HepG2 (cell line): Measurements from ENCODE around the gene KSR1. TPM values are rescaled to one million over a fixed set of nuclear protein-coding genes. Genes with fewer than 3 reads are reported as not detected.
A peak's percentile ranks its signal among the peaks of the same experiment; 100 is the strongest.

Experiments used
- ATAC-seq: fragments of 200-7000 bp; cut with Tn5 transposase; 3 replicates; pipeline ENCODE4 v1.9.1; 2020; ENCODE audit warnings: mild to moderate bottlenecking, moderate library complexity
- BruUV-seq: library from RNA; stranded (reverse); fragments of 400-500 nt; replicated peaks from 2 replicates; lab custom pipeline; 2021; lab: Mats Ljungman, UMichigan
- CTCF ChIA-PET: fragments of 300-600 bp; formaldehyde crosslinking; extraction: SDS; loops from one replicate; lab custom pipeline; 2021; ENCODE audit warnings: low total read pairs, inconsistent platforms, low intra/inter-chr PET ratio; lab: Yijun Ruan, JAX
- POLR2A ChIA-PET: fragments of 350-600 bp; sonication (Branson Sonifier 250); formaldehyde crosslinking; loops from one replicate; lab custom pipeline; 2020; ENCODE audit warnings: antibody characterized with exemption, inconsistent platforms; lab: Yijun Ruan, JAX
- DNase-seq: peaks from one replicate; pipeline ENCODE4 v3.0.0-alpha.2; 2015; ENCODE audit warnings: low spot score
- FAIRE-seq: peaks from 3 replicates; lab custom pipeline; 2011; peaks lifted over from hg19 to GRCh38; lab: Jason Lieb, UNC
- H2AFZ ChIP-seq: one replicate; pipeline ENCODE4 v1.6.1; 2011; ENCODE audit warnings: low read length, inconsistent platforms
- H3K27ac ChIP-seq: fragments of 300-600 bp; 3 replicates; pipeline ENCODE4 v1.8.0; 2011; ENCODE audit warnings: mixed run types, mild to moderate bottlenecking, mixed read lengths, low read length, inconsistent platforms; ENCODE audit not compliant: insufficient read depth; ENCODE audit errors: extremely low read length
- H3K27me3 ChIP-seq, 2 experiments: fragments of 200-600 bp in 1 of 2; 2 replicates in 1 of 2; 3 replicates in 1 of 2; pipeline versions ENCODE4 v1.6.0 to v1.8.0; 2011; ENCODE audit warnings: low read length in 2 of 2, mild to moderate bottlenecking in 2 of 2, moderate library complexity in 2 of 2, inconsistent platforms in 1 of 2; ENCODE audit not compliant: insufficient read depth in 2 of 2, control insufficient read depth in 1 of 2
- H3K36me3 ChIP-seq, 2 experiments: fragments of 200-600 bp in 1 of 2; replicated peaks in 1 of 2; 2 replicates in 1 of 2; 3 replicates in 1 of 2; pipeline versions ENCODE4 v1.5.1 to v1.8.0; 2011; ENCODE audit warnings: low read length in 2 of 2, inconsistent platforms in 1 of 2; ENCODE audit not compliant: insufficient read depth in 2 of 2, control insufficient read depth in 1 of 2
- H3K4me1 ChIP-seq: 2 replicates; pipeline ENCODE4 v1.5.1; 2012; ENCODE audit warnings: low read length, inconsistent platforms; ENCODE audit not compliant: insufficient read depth
- H3K4me2 ChIP-seq: 2 replicates; pipeline ENCODE4 v1.6.0; 2011; ENCODE audit warnings: low read depth, low read length, inconsistent platforms
- H3K4me3 ChIP-seq, 3 experiments: fragments of 200-600 bp in 1 of 3; sonication (generic), shearing (Covaris generic) in 1 of 3; replicated peaks in 1 of 3; 2 replicates each; pipeline ENCODE4 v1.5.1; 2011 to 2016; ENCODE audit warnings: low read length in 3 of 3, inconsistent platforms in 2 of 3, low read depth in 2 of 3, mild to moderate bottlenecking in 2 of 3, control low read depth in 1 of 3, mixed read lengths in 1 of 3; ENCODE audit not compliant: insufficient read depth in 1 of 3
- H3K79me2 ChIP-seq: one replicate; pipeline ENCODE4 v1.6.1; 2011; ENCODE audit warnings: low read length, inconsistent platforms; ENCODE audit not compliant: insufficient read depth
- H3K9ac ChIP-seq: 2 replicates; pipeline ENCODE4 v1.6.0; 2011; ENCODE audit warnings: mild to moderate bottlenecking, low read depth, low read length, inconsistent platforms; ENCODE audit not compliant: insufficient read depth
- H3K9me3 ChIP-seq: 2 replicates; pipeline ENCODE4 v1.5.1; 2012; ENCODE audit warnings: mild to moderate bottlenecking, low read length
- H4K20me1 ChIP-seq: 2 replicates; pipeline ENCODE4 v1.6.0; 2011; ENCODE audit warnings: inconsistent platforms, mild to moderate bottlenecking, low read length, moderate library complexity; ENCODE audit not compliant: insufficient read depth
- GABPA ChIP-seq, 2 experiments: IDR thresholded peaks; 2 replicates each; pipeline ENCODE4 v1.6.1; 2011 to 2016; ENCODE audit warnings: low read depth in 2 of 2, low read length in 1 of 2, missing biosample characterization in 1 of 2, missing genetic modification characterization in 1 of 2
- GLI4 ChIP-seq: sonication (generic); formaldehyde crosslinking; IDR thresholded peaks from 2 replicates; pipeline ENCODE4 v1.5.1; 2020; ENCODE audit warnings: missing genetic modification reagents, mild to moderate bottlenecking, moderate library complexity, borderline replicate concordance
- HINFP ChIP-seq: sonication (generic); formaldehyde crosslinking; IDR thresholded peaks from 2 replicates; pipeline ENCODE4 v1.4.0; 2020; ENCODE audit warnings: low read depth, mild to moderate bottlenecking, missing genetic modification reagents
- HMGXB3 ChIP-seq: sonication (generic); formaldehyde crosslinking; IDR thresholded peaks from 2 replicates; pipeline ENCODE4 v1.4.0; 2020; ENCODE audit warnings: missing genetic modification reagents, borderline replicate concordance
- KAT8 ChIP-seq: IDR thresholded peaks from 2 replicates; pipeline ENCODE4 v1.6.1; 2016; ENCODE audit warnings: missing genetic modification reagents, missing compliant biosample characterization
- KDM1A ChIP-seq: IDR thresholded peaks from 2 replicates; pipeline ENCODE4 v1.6.1; 2016; ENCODE audit warnings: missing compliant biosample characterization
- NR2C2 ChIP-seq: sonication (generic); formaldehyde crosslinking; IDR thresholded peaks from 2 replicates; pipeline ENCODE4 v1.4.0; 2020; ENCODE audit warnings: missing genetic modification reagents, mild to moderate bottlenecking, moderate library complexity, borderline replicate concordance
- NR3C1 ChIP-seq: sonication (generic); formaldehyde crosslinking; IDR thresholded peaks from 2 replicates; pipeline ENCODE4 v1.4.0; 2020; ENCODE audit warnings: missing genetic modification reagents
- PCBP1 ChIP-seq: fragments of 200-400 bp; formaldehyde crosslinking; IDR thresholded peaks from 2 replicates; pipeline ENCODE4 v1.6.1; 2017; ENCODE audit warnings: mild to moderate bottlenecking, low read depth, low read length, borderline replicate concordance
- THAP7 ChIP-seq: sonication (generic); formaldehyde crosslinking; IDR thresholded peaks from 2 replicates; pipeline ENCODE4 v1.8.1; 2023; ENCODE audit warnings: mild to moderate bottlenecking, missing genetic modification reagents
- THYN1 ChIP-seq: sonication (generic); formaldehyde crosslinking; IDR thresholded peaks from 2 replicates; pipeline ENCODE4 v1.8.1; 2023; ENCODE audit warnings: low read depth, mild to moderate bottlenecking, moderate library complexity, missing genetic modification reagents, borderline replicate concordance
- TP53 ChIP-seq: sonication (generic); formaldehyde crosslinking; conservative IDR thresholded peaks from 2 replicates; pipeline ENCODE4 v1.4.0; 2020; ENCODE audit warnings: missing genetic modification reagents
- ZNF3 ChIP-seq: IDR thresholded peaks from 2 replicates; pipeline ENCODE4 v1.7.0; 2017; ENCODE audit warnings: inconsistent platforms
- ZNF562 ChIP-seq: sonication (generic); formaldehyde crosslinking; IDR thresholded peaks from 2 replicates; pipeline ENCODE4 v1.8.0; 2022; ENCODE audit warnings: missing genetic modification reagents, borderline replicate concordance
- ZNF773 ChIP-seq: sonication (generic); formaldehyde crosslinking; IDR thresholded peaks from 2 replicates; pipeline ENCODE4 v1.4.0; 2020; ENCODE audit warnings: missing genetic modification reagents, borderline replicate concordance
- WGBS: methylation state at CpG from one replicate; pipeline ENCODE4 v1.1.6; 2017; ENCODE audit warnings: low lambda C conversion rate; 5-methylcytosine and 5-hydroxymethylcytosine counted together
- in situ Hi-C: cut with HindIII; loops from 2 replicates; pipeline ENCODE4 v1.10.0; 2017; ENCODE audit warnings: low pct_unique_long_range_greater_than_20kb; ENCODE audit not compliant: extremely low pct_ligation_motif_present
- intact Hi-C: fragments of 100-400 bp; cut with micrococcal nuclease; formaldehyde crosslinking; loops from one replicate; pipeline ENCODE4 v1.10.0; 2022; ENCODE audit not compliant: unreplicated experiment
- polyA plus RNA-seq, 8 experiments: library from polyadenylated mRNA; depleted of rRNA in 3 of 8; stranded (reverse) in 7 of 8; unstranded in 1 of 8; fragments of >200 nt; fragmentation: Illumina TruSeq in 4 of 8; extraction: Trizol in 4 of 8; gene quantifications; 2 replicates each; pipeline versions ENCODE4 v1.2.1 to v1.2.3, GENCODE V29; 2011 to 2016; ENCODE audit warnings: low read depth in 4 of 8, missing spikeins in 1 of 8, mixed read lengths in 1 of 8; ENCODE audit not compliant: insufficient read depth in 1 of 8
- total RNA-seq, 5 experiments: library from RNA; depleted of rRNA; stranded (reverse); fragments of >200 nt; fragmentation: Illumina TruSeq; extraction: Trizol; gene quantifications; 2 replicates each; pipeline ENCODE4 v1.2.3, GENCODE V29; 2016; ENCODE audit warnings: low read depth in 1 of 5

Gene KSR1
- total and polyA plus RNA-seq, 2 of the 13 experiments (the other 11 are each of a cell fraction or from before 2014, with no cell fraction given) = 10.1 to 16.6 TPM

GRCh38 chr17:27559506-27560481, 103.5 kb downstream of the KSR1 start (continued):
- TF ChIP-seq PCBP1 (no peak), HINFP (no peak), TP53 (CRISPR knock-in tag) (no peak), KDM1A (peak; percentile 1; the same call in 1 of the 2 replicates), KAT8 (CRISPR knock-in tag) (no peak), GLI4 (CRISPR knock-in tag) (no peak), NR3C1 (CRISPR knock-in tag) (no peak), THYN1 (CRISPR knock-in tag) (no peak)
- TF ChIP-seq, all 625 proteins: peak for 21

- ATAC-seq (no peak), FAIRE-seq (no peak), DNase-seq (no peak)
- CTCF ChIA-PET = interaction anchor here (1.1 kb wide), 1 partner anchor 180 kb away, joined by 4 read pairs; no protein-coding TSS in a partner anchor
- Histone ChIP-seq H3K4me3 (no peak overlapping the region), H3K27ac (peak overlapping the region; percentile 75), H3K9me3 (no peaks in the 10 kb centered on the region), H3K79me2 (peaks cover 1% of the 10 kb centered on the region), H3K4me1 (peaks cover 49% of the 10 kb centered on the region), H3K27me3 (no peaks in the 10 kb centered on the region), H3K4me2 (peak overlapping the region; percentile 89; the same call in 1 of the 2 replicates), H4K20me1 (no peaks in the 10 kb centered on the region), H3K36me3 (peaks cover 1 to 11% of the 10 kb centered on the region in 2 experiments; a peak in 3 of 5 replicates), H2AFZ (no peak overlapping the region), H3K9ac (no peak overlapping the region)
- BruUV-seq = no TSS peak
- intact Hi-C loops = loop anchor here (2.0 kb wide), 1 partner anchor 56 kb away; no protein-coding TSS in a partner anchor
- POLR2A ChIA-PET = interaction anchor here (1.0 to 3.4 kb wide), 11 partner anchors 10 to 266 kb away, joined by 3 to 33 read pairs (median 6); partner anchors contain the start of gene WSB1
- WGBS = 96% methylated on average over 4 of the region's 4 CpGs
- in situ Hi-C loops = no loop called here
- no peak for TF ChIP-seq ZNF773 (CRISPR knock-in tag)
- TF ChIP-seq NR2C2 (CRISPR knock-in tag) = no peak
- no peak for TF ChIP-seq ZNF3 (CRISPR knock-in tag)
- TF ChIP-seq GABPA (IDR thresholded peaks at IDR 0.05; ENCODE audit: low read depth, low read length) = no peak
- TF ChIP-seq GABPA (CRISPR knock-in tag; IDR thresholded peaks at IDR 0.05; ENCODE audit: low read depth) = no peak
- TF ChIP-seq ZNF562 (CRISPR knock-in tag) = no peak
- no peak for TF ChIP-seq THAP7 (CRISPR knock-in tag)
- TF ChIP-seq HMGXB3 (CRISPR knock-in tag) = no peak
These were observed 104.4 kb downstream of the KSR1 start for GRCh38 chr17:27560668-27561067.
